Measurements from ENCODE around the gene OSTF1.

Gene OSTF1

DNA sequence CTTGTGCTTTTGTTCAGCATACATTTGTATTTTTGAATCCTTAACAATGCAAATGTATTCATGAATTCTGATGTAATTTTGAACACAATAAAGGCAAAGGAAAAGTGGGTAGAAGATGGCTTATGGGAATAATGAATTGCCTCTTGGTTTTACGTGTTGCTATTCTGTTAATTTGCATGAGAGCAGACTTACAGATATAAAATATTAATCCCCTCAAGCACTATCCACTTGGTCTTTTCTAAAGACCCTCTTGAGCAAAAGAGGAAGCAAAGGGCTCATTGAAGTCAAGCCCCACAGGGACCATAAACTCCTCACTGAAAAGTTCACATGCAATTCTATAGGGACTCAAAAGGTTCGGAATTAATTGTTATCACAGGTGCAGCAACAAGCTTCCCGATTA is 51.9 kb downstream of the OSTF1 start:
- Histone ChIP-seq H3K4me3 (ENCODE audit: low read depth, low read length) (no peak overlapping the region), H3K4me1 (no peaks in the 10 kb centered on the region), H3K27me3 (no peaks in the 10 kb centered on the region), H3K36me3 (no peaks in the 10 kb centered on the region), H3K9me3 (no peaks in the 10 kb centered on the region)
- DNase-seq, result no peak
- TF ChIP-seq, protein P1, sequence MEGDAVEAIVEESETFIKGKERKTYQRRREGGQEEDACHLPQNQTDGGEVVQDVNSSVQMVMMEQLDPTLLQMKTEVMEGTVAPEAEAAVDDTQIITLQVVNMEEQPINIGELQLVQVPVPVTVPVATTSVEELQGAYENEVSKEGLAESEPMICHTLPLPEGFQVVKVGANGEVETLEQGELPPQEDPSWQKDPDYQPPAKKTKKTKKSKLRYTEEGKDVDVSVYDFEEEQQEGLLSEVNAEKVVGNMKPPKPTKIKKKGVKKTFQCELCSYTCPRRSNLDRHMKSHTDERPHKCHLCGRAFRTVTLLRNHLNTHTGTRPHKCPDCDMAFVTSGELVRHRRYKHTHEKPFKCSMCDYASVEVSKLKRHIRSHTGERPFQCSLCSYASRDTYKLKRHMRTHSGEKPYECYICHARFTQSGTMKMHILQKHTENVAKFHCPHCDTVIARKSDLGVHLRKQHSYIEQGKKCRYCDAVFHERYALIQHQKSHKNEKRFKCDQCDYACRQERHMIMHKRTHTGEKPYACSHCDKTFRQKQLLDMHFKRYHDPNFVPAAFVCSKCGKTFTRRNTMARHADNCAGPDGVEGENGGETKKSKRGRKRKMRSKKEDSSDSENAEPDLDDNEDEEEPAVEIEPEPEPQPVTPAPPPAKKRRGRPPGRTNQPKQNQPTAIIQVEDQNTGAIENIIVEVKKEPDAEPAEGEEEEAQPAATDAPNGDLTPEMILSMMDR (IDR thresholded peaks at IDR 0.05; ENCODE audit: low read depth, low read length), result no peak

DNA sequence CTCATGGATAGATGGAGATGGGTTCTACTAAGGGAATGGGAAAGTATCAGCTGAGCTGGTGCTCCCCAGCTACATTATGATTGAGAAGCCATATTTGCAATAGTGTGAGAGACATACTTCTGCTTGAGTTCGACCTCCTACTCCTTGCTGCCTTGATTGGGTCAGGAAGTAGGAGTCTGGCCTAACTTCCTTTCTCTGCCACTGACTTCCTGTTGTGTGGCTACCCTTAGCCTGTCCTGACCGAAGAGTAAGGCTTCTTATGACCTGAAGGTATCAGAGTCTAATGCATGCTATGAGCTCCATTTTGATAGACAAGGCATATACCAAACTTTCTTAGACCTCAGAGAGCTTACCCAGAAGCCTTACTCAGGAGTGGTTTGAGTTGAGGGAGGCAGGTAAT is 53.9 kb downstream of the OSTF1 start:
- H3K36me3 ChIP-seq, result no peaks in the 10 kb centered on the region

DNA sequence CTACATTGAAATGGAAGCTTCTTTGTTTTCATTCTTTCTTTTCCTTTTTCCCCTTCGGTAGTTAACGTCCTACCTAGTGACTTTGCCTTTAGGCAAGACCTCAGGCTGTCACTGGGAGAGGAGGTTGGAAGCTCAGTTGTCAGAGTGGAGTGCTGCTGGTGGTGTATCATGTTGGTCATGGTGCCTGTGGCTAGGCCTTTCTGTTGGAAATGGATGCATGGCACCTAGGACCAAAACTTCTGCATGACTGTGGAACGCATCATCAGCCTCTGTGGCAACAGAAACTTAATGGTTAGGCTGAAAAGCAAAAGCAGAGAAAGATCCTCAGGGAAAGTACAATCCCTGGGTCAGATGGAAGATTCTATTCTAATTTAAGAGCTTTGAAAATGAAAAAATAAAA is 57.9 kb downstream of the OSTF1 start:
- Histone ChIP-seq H3K9me3 (no peaks in the 10 kb centered on the region), H3K4me1 (no peaks in the 10 kb centered on the region), H3K27me3 (no peaks in the 10 kb centered on the region), H3K4me3 (ENCODE audit: low read depth, low read length) (no peak overlapping the region), H3K36me3 (no peaks in the 10 kb centered on the region)
- TF ChIP-seq, protein P1 (IDR thresholded peaks at IDR 0.05; ENCODE audit: low read depth, low read length), result no peak
- no peak for DNase-seq

More for the DNA sequence above, 53.9 kb downstream of the OSTF1 start:
- no peak overlapping the region for H3K4me3 ChIP-seq (ENCODE audit: low read depth, low read length)
- H3K9me3 ChIP-seq, result no peaks in the 10 kb centered on the region
- H3K27me3 ChIP-seq, result no peaks in the 10 kb centered on the region
- DNase-seq, result no peak
- H3K4me1 ChIP-seq, result no peaks in the 10 kb centered on the region
- TF ChIP-seq, protein P1 (IDR thresholded peaks at IDR 0.05; ENCODE audit: low read depth, low read length), result no peak

DNA sequence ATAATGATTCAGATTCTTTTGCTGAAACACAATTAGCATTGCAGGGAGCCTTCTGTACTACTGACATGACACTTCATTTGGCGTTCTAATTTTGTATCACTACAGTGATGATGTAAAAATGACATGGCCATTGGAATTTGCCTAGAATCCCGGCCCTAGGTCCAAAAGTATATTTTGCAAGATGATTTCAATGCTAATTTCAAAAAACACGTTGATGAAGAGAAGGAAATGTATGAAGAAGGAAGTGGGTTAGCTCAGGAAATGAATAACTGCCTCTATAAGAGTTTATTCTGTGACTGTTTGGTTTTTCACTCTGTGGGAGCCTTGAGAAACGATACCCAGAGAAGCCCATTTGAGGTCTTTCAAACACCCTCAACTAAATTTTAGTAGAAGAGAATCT is 59.3 kb downstream of the OSTF1 start:
- TF ChIP-seq, protein P1 (IDR thresholded peaks at IDR 0.05; ENCODE audit: low read depth, low read length), result no peak
- H3K27me3 ChIP-seq, result no peaks in the 10 kb centered on the region
- no peaks in the 10 kb centered on the region for H3K9me3 ChIP-seq
- no peak overlapping the region for H3K4me3 ChIP-seq (ENCODE audit: low read depth, low read length)
- no peaks in the 10 kb centered on the region for H3K4me1 ChIP-seq
- H3K36me3 ChIP-seq, result no peaks in the 10 kb centered on the region
- DNase-seq, result no peak

DNA sequence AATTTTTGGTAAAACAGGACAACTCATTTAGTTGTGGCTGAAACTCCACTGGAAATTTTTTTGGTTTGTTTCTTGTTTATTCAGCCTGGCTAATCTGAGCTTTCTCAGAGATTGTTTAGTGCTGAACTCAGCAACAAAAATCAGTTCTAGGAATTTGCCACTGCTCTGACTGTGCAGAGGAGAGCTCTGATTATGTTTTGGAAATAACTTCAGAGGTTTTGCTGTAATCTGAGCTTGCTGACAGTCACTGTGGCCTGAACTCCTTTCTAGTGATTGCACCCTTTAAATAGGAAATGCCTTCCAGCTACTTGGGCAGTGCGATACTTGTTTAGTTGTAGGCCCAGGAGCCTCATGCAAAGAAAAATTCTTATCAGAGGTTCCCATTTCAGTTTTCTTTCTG is 60.2 kb downstream of the OSTF1 start:
- no peak for DNase-seq
- Histone ChIP-seq H3K4me1 (no peaks in the 10 kb centered on the region), H3K27me3 (no peaks in the 10 kb centered on the region), H3K36me3 (no peaks in the 10 kb centered on the region), H3K4me3 (ENCODE audit: low read depth, low read length) (no peak overlapping the region), H3K9me3 (no peaks in the 10 kb centered on the region)
- TF ChIP-seq, protein P1 (IDR thresholded peaks at IDR 0.05; ENCODE audit: low read depth, low read length), result no peak

DNA sequence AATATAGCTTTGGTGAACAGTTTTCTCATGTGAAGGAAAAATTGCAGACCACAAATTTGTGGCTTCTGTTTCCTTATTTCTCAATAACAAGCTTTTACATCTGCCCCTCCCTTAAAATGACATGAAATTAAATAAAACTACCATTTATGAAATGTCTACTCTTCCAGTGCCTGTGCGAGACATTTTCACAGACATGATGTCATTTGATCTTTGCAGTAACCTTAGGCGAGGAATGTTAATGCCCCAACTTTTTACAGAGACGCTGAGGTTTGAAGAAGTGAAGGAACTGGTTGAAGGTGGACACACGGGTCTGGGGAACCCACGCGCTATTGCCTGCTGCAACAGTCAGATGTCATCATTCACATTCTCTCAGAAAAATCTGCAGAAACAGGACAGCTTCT is 61.5 kb downstream of the OSTF1 start:
- Histone ChIP-seq H3K4me3 (ENCODE audit: low read depth, low read length) (no peak overlapping the region), H3K27me3 (no peaks in the 10 kb centered on the region), H3K4me1 (no peaks in the 10 kb centered on the region), H3K36me3 (no peaks in the 10 kb centered on the region), H3K9me3 (no peaks in the 10 kb centered on the region)
- TF ChIP-seq, protein P1 (IDR thresholded peaks at IDR 0.05; ENCODE audit: low read depth, low read length), result no peak
- no peak for DNase-seq
